ENCODE results near the gene RPS19.

DNA sequence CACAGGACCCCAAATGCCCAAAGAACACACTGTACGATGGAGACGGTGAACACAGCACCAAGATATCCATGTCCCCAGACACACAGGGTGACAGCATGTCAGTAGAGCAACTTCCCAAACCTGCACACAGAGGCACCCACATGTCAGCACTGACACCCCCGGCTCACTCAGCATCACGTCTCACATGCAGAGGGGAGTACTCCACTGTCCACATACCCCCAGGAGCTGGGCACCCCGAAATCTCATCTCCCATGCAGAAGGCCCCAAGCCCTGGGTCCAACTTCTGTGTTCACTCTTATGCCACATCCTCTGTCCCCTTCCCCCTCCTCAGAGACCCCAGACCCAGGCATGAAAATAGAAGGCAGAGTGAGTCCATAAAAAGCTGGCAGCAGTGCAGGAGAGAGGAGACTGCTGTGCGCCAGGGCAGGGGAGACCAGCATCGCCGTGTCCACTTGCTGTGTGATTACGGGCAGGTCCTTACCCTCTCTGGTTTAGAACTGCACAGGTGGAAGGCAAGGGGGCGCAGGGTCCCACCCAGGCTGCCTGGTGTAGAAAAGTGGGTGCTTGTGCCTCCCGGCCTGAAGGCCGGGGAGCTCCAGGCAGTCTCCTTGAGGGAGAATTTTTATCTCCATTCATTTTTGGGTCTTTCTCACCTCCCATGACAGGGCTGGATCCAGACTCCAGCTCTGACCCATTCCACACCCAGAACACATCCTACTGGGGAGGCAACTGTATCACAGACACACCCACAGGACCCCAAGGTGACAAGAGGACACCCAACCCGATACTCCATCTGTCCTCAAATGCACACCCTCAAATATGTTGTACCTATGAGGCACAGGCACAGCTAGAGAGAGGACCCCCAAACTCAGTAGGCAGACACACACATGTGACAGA lies 51.2 kb downstream of the RPS19 start:
- TF ChIP-seq, protein P1, sequence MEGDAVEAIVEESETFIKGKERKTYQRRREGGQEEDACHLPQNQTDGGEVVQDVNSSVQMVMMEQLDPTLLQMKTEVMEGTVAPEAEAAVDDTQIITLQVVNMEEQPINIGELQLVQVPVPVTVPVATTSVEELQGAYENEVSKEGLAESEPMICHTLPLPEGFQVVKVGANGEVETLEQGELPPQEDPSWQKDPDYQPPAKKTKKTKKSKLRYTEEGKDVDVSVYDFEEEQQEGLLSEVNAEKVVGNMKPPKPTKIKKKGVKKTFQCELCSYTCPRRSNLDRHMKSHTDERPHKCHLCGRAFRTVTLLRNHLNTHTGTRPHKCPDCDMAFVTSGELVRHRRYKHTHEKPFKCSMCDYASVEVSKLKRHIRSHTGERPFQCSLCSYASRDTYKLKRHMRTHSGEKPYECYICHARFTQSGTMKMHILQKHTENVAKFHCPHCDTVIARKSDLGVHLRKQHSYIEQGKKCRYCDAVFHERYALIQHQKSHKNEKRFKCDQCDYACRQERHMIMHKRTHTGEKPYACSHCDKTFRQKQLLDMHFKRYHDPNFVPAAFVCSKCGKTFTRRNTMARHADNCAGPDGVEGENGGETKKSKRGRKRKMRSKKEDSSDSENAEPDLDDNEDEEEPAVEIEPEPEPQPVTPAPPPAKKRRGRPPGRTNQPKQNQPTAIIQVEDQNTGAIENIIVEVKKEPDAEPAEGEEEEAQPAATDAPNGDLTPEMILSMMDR (IDR thresholded peaks at IDR 0.05) = no peak
- no peak for TF ChIP-seq POLR2A (IDR thresholded peaks at IDR 0.05)
- TF ChIP-seq EP300 (IDR thresholded peaks at IDR 0.05) = no peak
